WTC11 (cell line): ENCODE data around the gene TMEM8B. TPM values are rescaled to one million over a fixed set of nuclear protein-coding genes. Genes with fewer than 3 reads are reported as not detected.
A peak's percentile ranks its signal among the peaks of the same experiment; 100 is the strongest.

Experiments
- ATF1 ChIP-seq: sonication (generic); formaldehyde crosslinking; IDR thresholded peaks from 2 replicates; pipeline ENCODE4 v1.8.1; 2023; ENCODE audit warnings: mild to moderate bottlenecking, moderate library complexity, missing genetic modification reagents
- CBFB ChIP-seq: sonication (generic); formaldehyde crosslinking; IDR thresholded peaks from 2 replicates; pipeline ENCODE4 v1.8.1; 2022; ENCODE audit warnings: mild to moderate bottlenecking, low read depth, missing genetic modification reagents
- EMX1 ChIP-seq: fragments of 250-450 bp; sonication (Bioruptor Pico); IDR thresholded peaks from 2 replicates; pipeline ENCODE4 v1.8.0; 2021; ENCODE audit warnings: mild to moderate bottlenecking
- FOXP1 ChIP-seq: sonication (generic); formaldehyde crosslinking; IDR thresholded peaks from 2 replicates; pipeline ENCODE4 v1.8.0; 2022; ENCODE audit warnings: missing genetic modification reagents, mild to moderate bottlenecking, moderate library complexity, borderline replicate concordance
- HMGA2 ChIP-seq: fragments of 250-450 bp; sonication (Bioruptor Pico); IDR thresholded peaks from 2 replicates; pipeline ENCODE4 v1.4.0; 2021; ENCODE audit warnings: mild to moderate bottlenecking, moderate library complexity
- NFE2L1 ChIP-seq: sonication (generic); formaldehyde crosslinking; IDR thresholded peaks from 2 replicates; pipeline ENCODE4 v1.8.1; 2023; ENCODE audit warnings: missing genetic modification reagents
- NFYB ChIP-seq: sonication (generic); formaldehyde crosslinking; conservative IDR thresholded peaks from 2 replicates; pipeline ENCODE4 v1.8.0; 2022; ENCODE audit warnings: low read depth, missing genetic modification reagents
- RELA ChIP-seq: sonication (generic); formaldehyde crosslinking; IDR thresholded peaks from 2 replicates; pipeline ENCODE4 v1.8.1; 2022; ENCODE audit warnings: missing genetic modification reagents, mild to moderate bottlenecking, borderline replicate concordance
- SMAD4 ChIP-seq: sonication (generic); formaldehyde crosslinking; IDR thresholded peaks from 2 replicates; pipeline ENCODE4 v1.8.0; 2022; ENCODE audit warnings: mild to moderate bottlenecking, missing genetic modification reagents
- TEAD1 ChIP-seq: sonication (generic); formaldehyde crosslinking; IDR thresholded peaks from 2 replicates; pipeline ENCODE4 v1.8.0; 2022; ENCODE audit warnings: mild to moderate bottlenecking, missing genetic modification reagents
- TEAD4 ChIP-seq: sonication (generic); formaldehyde crosslinking; IDR thresholded peaks from 2 replicates; pipeline ENCODE4 v1.8.0; 2022; ENCODE audit warnings: mild to moderate bottlenecking, missing genetic modification reagents
- TP53 ChIP-seq: sonication (generic); formaldehyde crosslinking; IDR thresholded peaks from 2 replicates; pipeline ENCODE4 v1.8.1; 2023; ENCODE audit warnings: mild to moderate bottlenecking, missing genetic modification reagents
- ZNF121 ChIP-seq: sonication (generic); formaldehyde crosslinking; IDR thresholded peaks from 2 replicates; pipeline ENCODE4 v1.8.0; 2023; ENCODE audit warnings: missing genetic modification reagents
- ZNF671 ChIP-seq: fragments of 250-450 bp; sonication (Bioruptor Pico); IDR thresholded peaks from 2 replicates; pipeline ENCODE4 v1.8.0; 2021; ENCODE audit warnings: mild to moderate bottlenecking
- total RNA-seq: library from RNA; stranded (reverse); gene quantifications from 3 replicates; pipeline ENCODE4 v1.2.3, GENCODE V29; 2021
- TF ChIP-seq, protein P1 (sequence below): fragments of 250-450 bp; sonication (Bioruptor Pico); IDR thresholded peaks from 2 replicates; pipeline ENCODE4 v1.9.0; 2021; ENCODE audit warnings: mild to moderate bottlenecking
- TF ChIP-seq, protein P2 (sequence below): sonication (generic); formaldehyde crosslinking; conservative IDR thresholded peaks from 2 replicates; pipeline ENCODE4 v1.8.1; 2022; ENCODE audit warnings: mild to moderate bottlenecking, missing genetic modification reagents
- TF ChIP-seq, protein P3 (sequence below): sonication (generic); formaldehyde crosslinking; IDR thresholded peaks from 2 replicates; pipeline ENCODE4 v1.8.0; 2022; ENCODE audit warnings: missing genetic modification reagents
- TF ChIP-seq, protein P4 (sequence below): sonication (generic); formaldehyde crosslinking; IDR thresholded peaks from 2 replicates; pipeline ENCODE4 v1.8.1; 2023; ENCODE audit warnings: mild to moderate bottlenecking, missing genetic modification reagents, borderline replicate concordance
- TF ChIP-seq, protein P5 (sequence below): sonication (generic); formaldehyde crosslinking; IDR thresholded peaks from 2 replicates; pipeline ENCODE4 v1.8.0; 2022; ENCODE audit warnings: mild to moderate bottlenecking, missing genetic modification reagents
- TF ChIP-seq, protein P6 (sequence below): sonication (generic); formaldehyde crosslinking; IDR thresholded peaks from 2 replicates; pipeline ENCODE4 v1.8.1; 2023; ENCODE audit warnings: mild to moderate bottlenecking, moderate library complexity, missing genetic modification reagents
- TF ChIP-seq, protein P7 (sequence below): sonication (generic); formaldehyde crosslinking; IDR thresholded peaks from 2 replicates; pipeline ENCODE4 v1.8.1; 2022; ENCODE audit warnings: mild to moderate bottlenecking, moderate library complexity, missing genetic modification reagents
- TF ChIP-seq, protein P8 (sequence below): fragments of 250-450 bp; sonication (Bioruptor Pico); conservative IDR thresholded peaks from 2 replicates; pipeline ENCODE4 v1.9.0; 2021; ENCODE audit warnings: mild to moderate bottlenecking

Gene TMEM8B
- total RNA-seq, 1 experiment from 2014 or later = 9.5 TPM

DNA sequence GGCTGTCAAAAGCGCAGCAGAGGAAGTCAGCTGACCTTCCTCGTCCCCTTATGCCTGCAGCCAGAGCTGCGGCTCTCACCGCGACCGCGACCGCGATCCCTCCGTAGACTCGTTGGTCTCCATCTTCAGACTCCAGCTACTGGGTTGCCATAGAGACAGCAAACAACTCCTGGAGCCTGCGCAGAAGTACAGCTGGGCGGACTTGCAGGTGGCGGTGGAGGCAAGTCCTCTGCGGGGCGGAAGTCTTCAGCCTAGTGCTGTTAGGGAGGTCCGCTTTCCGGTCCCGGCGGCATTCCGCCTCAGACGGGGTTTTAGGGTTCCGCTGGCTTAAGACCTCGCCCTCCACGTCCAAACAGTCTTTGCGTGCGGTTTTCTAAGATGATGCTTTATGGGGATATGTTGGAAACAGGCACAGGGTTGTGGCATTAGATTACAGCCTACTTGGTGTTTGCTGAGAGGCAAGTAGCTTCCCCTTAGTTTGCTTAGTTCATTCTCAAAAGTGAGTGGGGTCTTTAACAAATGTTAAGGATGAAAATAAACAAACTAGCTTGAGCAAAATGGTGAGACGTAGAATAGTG lies 16.9 kb upstream of the TMEM8B start, which contains the start of gene SPAG8 (continued):
- TF ChIP-seq SMAD4 (CRISPR knock-in tag) (no peak), ZNF121 (CRISPR knock-in tag) (no peak), HMGA2 (no peak), TEAD1 (0 out of 2 replicates have a peak, but pooled peaks have one; percentile 35), EMX1 (0 out of 2 replicates have a peak, but pooled peaks have one; percentile 41), RELA (CRISPR knock-in tag) (no peak), TEAD4 (CRISPR knock-in tag) (no peak), NFYB (CRISPR knock-in tag) (no peak), ATF1 (CRISPR knock-in tag) (no peak), NFE2L1 (CRISPR knock-in tag) (no peak), FOXP1 (CRISPR knock-in tag) (peak; percentile 17; the same call in 1 of the 2 replicates), ZNF671 (CRISPR knock-in tag) (no peak), TP53 (CRISPR knock-in tag) (0 out of 2 replicates have a peak, but pooled peaks have one; percentile 37), CBFB (no peak)
- TF ChIP-seq, protein P1, sequence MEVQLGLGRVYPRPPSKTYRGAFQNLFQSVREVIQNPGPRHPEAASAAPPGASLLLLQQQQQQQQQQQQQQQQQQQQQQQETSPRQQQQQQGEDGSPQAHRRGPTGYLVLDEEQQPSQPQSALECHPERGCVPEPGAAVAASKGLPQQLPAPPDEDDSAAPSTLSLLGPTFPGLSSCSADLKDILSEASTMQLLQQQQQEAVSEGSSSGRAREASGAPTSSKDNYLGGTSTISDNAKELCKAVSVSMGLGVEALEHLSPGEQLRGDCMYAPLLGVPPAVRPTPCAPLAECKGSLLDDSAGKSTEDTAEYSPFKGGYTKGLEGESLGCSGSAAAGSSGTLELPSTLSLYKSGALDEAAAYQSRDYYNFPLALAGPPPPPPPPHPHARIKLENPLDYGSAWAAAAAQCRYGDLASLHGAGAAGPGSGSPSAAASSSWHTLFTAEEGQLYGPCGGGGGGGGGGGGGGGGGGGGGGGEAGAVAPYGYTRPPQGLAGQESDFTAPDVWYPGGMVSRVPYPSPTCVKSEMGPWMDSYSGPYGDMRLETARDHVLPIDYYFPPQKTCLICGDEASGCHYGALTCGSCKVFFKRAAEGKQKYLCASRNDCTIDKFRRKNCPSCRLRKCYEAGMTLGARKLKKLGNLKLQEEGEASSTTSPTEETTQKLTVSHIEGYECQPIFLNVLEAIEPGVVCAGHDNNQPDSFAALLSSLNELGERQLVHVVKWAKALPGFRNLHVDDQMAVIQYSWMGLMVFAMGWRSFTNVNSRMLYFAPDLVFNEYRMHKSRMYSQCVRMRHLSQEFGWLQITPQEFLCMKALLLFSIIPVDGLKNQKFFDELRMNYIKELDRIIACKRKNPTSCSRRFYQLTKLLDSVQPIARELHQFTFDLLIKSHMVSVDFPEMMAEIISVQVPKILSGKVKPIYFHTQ = no peak
- TF ChIP-seq, protein P2, sequence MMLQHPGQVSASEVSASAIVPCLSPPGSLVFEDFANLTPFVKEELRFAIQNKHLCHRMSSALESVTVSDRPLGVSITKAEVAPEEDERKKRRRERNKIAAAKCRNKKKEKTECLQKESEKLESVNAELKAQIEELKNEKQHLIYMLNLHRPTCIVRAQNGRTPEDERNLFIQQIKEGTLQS = no peak
- TF ChIP-seq, protein P3, sequence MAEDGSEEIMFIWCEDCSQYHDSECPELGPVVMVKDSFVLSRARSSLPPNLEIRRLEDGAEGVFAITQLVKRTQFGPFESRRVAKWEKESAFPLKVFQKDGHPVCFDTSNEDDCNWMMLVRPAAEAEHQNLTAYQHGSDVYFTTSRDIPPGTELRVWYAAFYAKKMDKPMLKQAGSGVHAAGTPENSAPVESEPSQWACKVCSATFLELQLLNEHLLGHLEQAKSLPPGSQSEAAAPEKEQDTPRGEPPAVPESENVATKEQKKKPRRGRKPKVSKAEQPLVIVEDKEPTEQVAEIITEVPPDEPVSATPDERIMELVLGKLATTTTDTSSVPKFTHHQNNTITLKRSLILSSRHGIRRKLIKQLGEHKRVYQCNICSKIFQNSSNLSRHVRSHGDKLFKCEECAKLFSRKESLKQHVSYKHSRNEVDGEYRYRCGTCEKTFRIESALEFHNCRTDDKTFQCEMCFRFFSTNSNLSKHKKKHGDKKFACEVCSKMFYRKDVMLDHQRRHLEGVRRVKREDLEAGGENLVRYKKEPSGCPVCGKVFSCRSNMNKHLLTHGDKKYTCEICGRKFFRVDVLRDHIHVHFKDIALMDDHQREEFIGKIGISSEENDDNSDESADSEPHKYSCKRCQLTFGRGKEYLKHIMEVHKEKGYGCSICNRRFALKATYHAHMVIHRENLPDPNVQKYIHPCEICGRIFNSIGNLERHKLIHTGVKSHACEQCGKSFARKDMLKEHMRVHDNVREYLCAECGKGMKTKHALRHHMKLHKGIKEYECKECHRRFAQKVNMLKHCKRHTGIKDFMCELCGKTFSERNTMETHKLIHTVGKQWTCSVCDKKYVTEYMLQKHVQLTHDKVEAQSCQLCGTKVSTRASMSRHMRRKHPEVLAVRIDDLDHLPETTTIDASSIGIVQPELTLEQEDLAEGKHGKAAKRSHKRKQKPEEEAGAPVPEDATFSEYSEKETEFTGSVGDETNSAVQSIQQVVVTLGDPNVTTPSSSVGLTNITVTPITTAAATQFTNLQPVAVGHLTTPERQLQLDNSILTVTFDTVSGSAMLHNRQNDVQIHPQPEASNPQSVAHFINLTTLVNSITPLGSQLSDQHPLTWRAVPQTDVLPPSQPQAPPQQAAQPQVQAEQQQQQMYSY = no peak
- TF ChIP-seq, protein P4, sequence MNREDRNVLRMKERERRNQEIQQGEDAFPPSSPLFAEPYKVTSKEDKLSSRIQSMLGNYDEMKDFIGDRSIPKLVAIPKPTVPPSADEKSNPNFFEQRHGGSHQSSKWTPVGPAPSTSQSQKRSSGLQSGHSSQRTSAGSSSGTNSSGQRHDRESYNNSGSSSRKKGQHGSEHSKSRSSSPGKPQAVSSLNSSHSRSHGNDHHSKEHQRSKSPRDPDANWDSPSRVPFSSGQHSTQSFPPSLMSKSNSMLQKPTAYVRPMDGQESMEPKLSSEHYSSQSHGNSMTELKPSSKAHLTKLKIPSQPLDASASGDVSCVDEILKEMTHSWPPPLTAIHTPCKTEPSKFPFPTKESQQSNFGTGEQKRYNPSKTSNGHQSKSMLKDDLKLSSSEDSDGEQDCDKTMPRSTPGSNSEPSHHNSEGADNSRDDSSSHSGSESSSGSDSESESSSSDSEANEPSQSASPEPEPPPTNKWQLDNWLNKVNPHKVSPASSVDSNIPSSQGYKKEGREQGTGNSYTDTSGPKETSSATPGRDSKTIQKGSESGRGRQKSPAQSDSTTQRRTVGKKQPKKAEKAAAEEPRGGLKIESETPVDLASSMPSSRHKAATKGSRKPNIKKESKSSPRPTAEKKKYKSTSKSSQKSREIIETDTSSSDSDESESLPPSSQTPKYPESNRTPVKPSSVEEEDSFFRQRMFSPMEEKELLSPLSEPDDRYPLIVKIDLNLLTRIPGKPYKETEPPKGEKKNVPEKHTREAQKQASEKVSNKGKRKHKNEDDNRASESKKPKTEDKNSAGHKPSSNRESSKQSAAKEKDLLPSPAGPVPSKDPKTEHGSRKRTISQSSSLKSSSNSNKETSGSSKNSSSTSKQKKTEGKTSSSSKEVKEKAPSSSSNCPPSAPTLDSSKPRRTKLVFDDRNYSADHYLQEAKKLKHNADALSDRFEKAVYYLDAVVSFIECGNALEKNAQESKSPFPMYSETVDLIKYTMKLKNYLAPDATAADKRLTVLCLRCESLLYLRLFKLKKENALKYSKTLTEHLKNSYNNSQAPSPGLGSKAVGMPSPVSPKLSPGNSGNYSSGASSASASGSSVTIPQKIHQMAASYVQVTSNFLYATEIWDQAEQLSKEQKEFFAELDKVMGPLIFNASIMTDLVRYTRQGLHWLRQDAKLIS (CRISPR knock-in tag) = no peak
- TF ChIP-seq, protein P5, sequence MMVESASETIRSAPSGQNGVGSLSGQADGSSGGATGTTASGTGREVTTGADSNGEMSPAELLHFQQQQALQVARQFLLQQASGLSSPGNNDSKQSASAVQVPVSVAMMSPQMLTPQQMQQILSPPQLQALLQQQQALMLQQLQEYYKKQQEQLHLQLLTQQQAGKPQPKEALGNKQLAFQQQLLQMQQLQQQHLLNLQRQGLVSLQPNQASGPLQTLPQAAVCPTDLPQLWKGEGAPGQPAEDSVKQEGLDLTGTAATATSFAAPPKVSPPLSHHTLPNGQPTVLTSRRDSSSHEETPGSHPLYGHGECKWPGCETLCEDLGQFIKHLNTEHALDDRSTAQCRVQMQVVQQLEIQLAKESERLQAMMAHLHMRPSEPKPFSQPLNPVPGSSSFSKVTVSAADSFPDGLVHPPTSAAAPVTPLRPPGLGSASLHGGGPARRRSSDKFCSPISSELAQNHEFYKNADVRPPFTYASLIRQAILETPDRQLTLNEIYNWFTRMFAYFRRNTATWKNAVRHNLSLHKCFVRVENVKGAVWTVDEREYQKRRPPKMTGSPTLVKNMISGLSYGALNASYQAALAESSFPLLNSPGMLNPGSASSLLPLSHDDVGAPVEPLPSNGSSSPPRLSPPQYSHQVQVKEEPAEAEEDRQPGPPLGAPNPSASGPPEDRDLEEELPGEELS (CRISPR knock-in tag) = no peak
- TF ChIP-seq, protein P6, sequence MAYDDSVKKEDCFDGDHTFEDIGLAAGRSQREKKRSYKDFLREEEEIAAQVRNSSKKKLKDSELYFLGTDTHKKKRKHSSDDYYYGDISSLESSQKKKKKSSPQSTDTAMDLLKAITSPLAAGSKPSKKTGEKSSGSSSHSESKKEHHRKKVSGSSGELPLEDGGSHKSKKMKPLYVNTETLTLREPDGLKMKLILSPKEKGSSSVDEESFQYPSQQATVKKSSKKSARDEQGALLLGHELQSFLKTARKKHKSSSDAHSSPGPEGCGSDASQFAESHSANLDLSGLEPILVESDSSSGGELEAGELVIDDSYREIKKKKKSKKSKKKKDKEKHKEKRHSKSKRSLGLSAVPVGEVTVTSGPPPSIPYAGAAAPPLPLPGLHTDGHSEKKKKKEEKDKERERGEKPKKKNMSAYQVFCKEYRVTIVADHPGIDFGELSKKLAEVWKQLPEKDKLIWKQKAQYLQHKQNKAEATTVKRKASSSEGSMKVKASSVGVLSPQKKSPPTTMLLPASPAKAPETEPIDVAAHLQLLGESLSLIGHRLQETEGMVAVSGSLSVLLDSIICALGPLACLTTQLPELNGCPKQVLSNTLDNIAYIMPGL (CRISPR knock-in tag) = peak; percentile 64; the same call in 1 of the 2 replicates
- TF ChIP-seq, protein P7, sequence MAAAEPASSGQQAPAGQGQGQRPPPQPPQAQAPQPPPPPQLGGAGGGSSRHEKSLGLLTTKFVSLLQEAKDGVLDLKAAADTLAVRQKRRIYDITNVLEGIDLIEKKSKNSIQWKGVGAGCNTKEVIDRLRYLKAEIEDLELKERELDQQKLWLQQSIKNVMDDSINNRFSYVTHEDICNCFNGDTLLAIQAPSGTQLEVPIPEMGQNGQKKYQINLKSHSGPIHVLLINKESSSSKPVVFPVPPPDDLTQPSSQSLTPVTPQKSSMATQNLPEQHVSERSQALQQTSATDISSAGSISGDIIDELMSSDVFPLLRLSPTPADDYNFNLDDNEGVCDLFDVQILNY (CRISPR knock-in tag) = no peak
- TF ChIP-seq, protein P8, sequence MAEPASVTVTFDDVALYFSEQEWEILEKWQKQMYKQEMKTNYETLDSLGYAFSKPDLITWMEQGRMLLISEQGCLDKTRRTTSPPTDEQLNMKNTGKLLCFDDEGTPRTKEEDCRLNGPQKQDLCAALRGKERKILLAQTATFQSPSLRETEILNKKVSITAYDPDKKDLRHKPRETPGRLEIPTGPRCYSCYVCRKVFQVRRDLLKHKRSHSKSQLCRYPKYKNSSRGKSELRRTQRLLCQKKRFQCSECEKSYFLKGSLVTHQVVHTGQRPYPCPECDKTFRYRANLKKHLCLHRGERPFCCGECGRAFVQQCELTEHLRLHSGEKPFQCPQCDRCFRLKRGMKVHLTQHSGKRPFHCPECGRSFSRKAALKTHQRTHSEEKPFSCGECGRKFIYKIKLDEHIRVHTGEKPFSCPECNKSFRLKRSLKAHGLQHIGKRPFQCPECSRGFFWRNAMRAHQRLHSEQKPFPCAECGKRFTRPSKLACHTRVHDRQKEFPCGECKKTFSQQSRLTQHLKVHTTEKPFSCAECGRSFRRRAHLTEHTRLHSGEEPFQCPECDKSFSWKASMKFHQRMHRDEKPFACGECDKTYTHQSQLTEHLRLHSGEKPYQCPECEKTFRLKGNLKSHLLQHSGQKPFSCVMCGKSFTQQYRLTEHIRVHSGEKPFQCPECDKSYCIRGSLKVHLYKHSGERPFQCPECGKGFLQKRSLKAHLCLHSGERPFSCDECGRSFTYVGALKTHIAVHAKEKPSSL = no peak
